ENCODE measurements around the gene MARCO. TPM values are rescaled to one million over a fixed set of nuclear protein-coding genes. Genes with fewer than 3 reads are reported as not detected.

The MARCO gene
- total RNA-seq, 1 experiment from 2014 or later, result not detected

DNA sequence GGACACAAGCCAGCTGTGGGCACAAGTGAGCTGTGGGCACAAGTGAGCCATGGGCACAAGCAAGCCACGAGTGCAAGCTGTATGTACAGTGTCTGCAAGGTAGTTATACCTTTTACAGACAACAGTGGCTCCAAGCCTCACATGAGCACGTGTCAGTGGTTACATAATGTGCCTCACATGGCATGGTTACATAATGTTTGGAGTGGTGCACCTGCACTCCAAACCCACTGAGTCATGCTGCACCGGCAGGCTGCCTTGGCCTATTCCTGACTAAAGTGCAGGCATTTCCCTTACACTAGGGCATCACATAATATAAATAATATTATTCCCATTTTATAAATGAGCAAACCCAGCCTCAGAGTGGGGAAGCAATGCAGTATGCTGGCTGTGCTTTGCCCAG lies 62.6 kb downstream of the MARCO start:
- Histone ChIP-seq H3K9me3 (ENCODE audit: control insufficient read depth, low read depth, low read length) (peaks cover 8% of the 10 kb centered on the region), H3K14ac (ENCODE audit: insufficient read depth, low read length) (no peak overlapping the region), H3K79me1 (ENCODE audit: insufficient read depth, low read depth, low read length, poor library complexity, severe bottlenecking) (no peaks in the 10 kb centered on the region), H3K4me2 (ENCODE audit: insufficient read depth, insufficient read length, low read length) (no peak overlapping the region), H3K56ac (ENCODE audit: insufficient read length, low read depth, low read length) (no peak overlapping the region), H4K8ac (replicated peaks; ENCODE audit: insufficient read length, low read depth, low read length) (no peak overlapping the region), H3K18ac (ENCODE audit: insufficient read length, low read depth, low read length) (no peak overlapping the region), H2AK5ac (ENCODE audit: insufficient read length, low read length) (no peak overlapping the region), H2BK5ac (ENCODE audit: insufficient read length, low read length) (no peak overlapping the region), H3K79me2 (ENCODE audit: insufficient read depth, low read length) (no peaks in the 10 kb centered on the region), H3K27ac (ENCODE audit: insufficient read length, low read depth, low read length) (no peak overlapping the region), H2BK15ac (ENCODE audit: low read depth, low read length) (no peak overlapping the region), H3T11ph (ENCODE audit: low read length) (no peak overlapping the region), H3K9ac (ENCODE audit: extremely low read depth, insufficient read length, low read length) (no peak overlapping the region), H2BK20ac (ENCODE audit: low read depth, low read length, poor library complexity, severe bottlenecking) (no peak overlapping the region), H3K23me2 (ENCODE audit: insufficient read length, low read depth, low read length, poor library complexity, severe bottlenecking) (no peaks in the 10 kb centered on the region), H2AFZ (ENCODE audit: low read length) (no peak overlapping the region), H4K5ac (ENCODE audit: insufficient read length, low read depth, low read length) (no peak overlapping the region), H2BK12ac (ENCODE audit: insufficient read length, low read depth, low read length) (no peak overlapping the region), H2BK120ac (ENCODE audit: low read depth, low read length, poor library complexity, severe bottlenecking) (no peak overlapping the region), H4K91ac (ENCODE audit: insufficient read length, low read depth, low read length) (no peak overlapping the region), H3K4ac (ENCODE audit: low read depth, low read length) (no peak overlapping the region), H3K27me3 (ENCODE audit: insufficient read depth, low read length) (no peaks in the 10 kb centered on the region), H3K23ac (ENCODE audit: insufficient read length, low read depth, low read length) (no peak overlapping the region), H3K4me1 (ENCODE audit: insufficient read depth, low read length) (no peaks in the 10 kb centered on the region), H4K20me1 (ENCODE audit: control insufficient read depth, insufficient read depth, insufficient read length) (no peaks in the 10 kb centered on the region)
- WGBS (ENCODE audit: extremely low coverage, insufficient read length, low lambda C conversion rate), result no CpG with 5 or more reads among the region's 3 CpGs
- peaks cover 0 to 6% (median 5%) of the 10 kb centered on the region in 3 experiments; a peak in 2 of 7 replicates for H3K36me3 Mint-ChIP-seq (ENCODE audit: insufficient read depth in 1 of 3, low read depth in 3 of 3)
- H3K27ac Mint-ChIP-seq, result no peak overlapping the region
- peaks cover 20% of the 10 kb centered on the region for H3K27me3 Mint-ChIP-seq (ENCODE audit: low read depth)
- no peak overlapping the region for H3K4me3 Mint-ChIP-seq
- no peak for DNase-seq
- no peaks in the 10 kb centered on the region for H3K4me1 Mint-ChIP-seq
- TF ChIP-seq CTCF (conservative IDR thresholded peaks at IDR 0.05), result no peak
- peaks cover 24 to 27% of the 10 kb centered on the region in 2 experiments for H3K9me3 Mint-ChIP-seq
